ENCODE results near the gene PIK3R5. TPM values are rescaled to one million over a fixed set of nuclear protein-coding genes. Genes with fewer than 3 reads are reported as not detected.

PIK3R5 gene
- total RNA-seq, 2 experiments from 2014 or later, result 46.7 to 50.4 TPM

DNA sequence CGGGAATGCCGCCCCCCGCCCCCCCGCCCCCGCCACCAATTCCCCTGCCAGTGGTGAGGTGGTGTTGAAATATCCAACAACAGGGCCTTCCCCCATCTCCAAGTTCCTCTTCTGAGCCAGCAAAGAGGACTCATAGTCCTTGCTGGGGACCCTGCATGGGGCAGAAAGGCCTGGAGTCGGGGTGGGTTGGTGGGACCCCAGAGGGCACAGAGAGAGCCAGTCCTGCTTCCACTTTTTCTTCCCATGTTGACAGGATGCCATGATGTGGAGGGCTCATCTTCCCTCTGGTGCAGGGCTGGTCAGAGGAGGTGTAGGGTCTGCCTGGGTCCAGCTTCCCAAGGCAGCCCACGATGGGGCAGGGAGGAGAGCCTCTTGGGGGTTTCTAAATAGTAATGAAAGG, 49.0 kb downstream of the PIK3R5 start:
- intact Hi-C loops (cut with micrococcal nuclease), result no loop called here
- DNase-seq (no peak), ATAC-seq (no peak)
- peaks cover 44% of the 10 kb centered on the region for H3K4me1 Mint-ChIP-seq (ENCODE audit: low read depth)
- H3K27me3 Mint-ChIP-seq, result no peaks in the 10 kb centered on the region
- POLR2A ChIA-PET, result interaction anchor here (1.1 to 4.8 kb wide), 6 partner anchors 9 to 84 kb away, joined by 3 to 38 read pairs (median 5); no protein-coding TSS in a partner anchor
- CTCF ChIA-PET, result interaction anchor here (2.4 kb wide), 1 partner anchor 21 kb away, joined by 8 read pairs; no protein-coding TSS in a partner anchor
- peak overlapping the region; percentile 76 for H3K27ac Mint-ChIP-seq
- peaks cover 41% of the 10 kb centered on the region for H3K36me3 Mint-ChIP-seq (ENCODE audit: low read depth)
- peaks cover 16% of the 10 kb centered on the region for H3K9me3 Mint-ChIP-seq
- TF ChIP-seq CTCF (IDR thresholded peaks at IDR 0.05), result no peak
- no peak overlapping the region for H3K4me3 Mint-ChIP-seq

DNA sequence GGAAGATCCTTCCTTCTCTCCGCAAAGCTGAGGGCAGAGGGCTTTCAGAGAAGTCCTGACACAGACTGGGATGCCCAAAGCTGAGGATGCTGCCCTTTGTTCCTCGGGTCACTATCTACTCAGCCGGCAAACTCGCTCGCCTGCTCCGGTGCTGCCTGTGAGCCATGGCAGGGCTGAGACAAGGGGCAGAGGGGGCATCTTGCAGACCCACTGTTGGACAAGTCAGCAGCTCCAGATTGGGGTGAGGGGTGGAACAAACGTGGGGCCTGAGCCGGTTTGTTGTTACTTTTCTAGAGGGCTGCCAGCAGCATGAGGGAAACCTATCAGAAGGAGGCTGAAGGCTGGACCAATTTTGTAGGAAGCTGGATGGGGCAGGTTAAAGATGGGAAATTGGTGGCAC, 51.0 kb downstream of the PIK3R5 start:
- Mint-ChIP-seq H3K9me3 (peaks cover 15% of the 10 kb centered on the region), H3K36me3 (ENCODE audit: low read depth) (peaks cover 40% of the 10 kb centered on the region), H3K27me3 (no peaks in the 10 kb centered on the region), H3K4me3 (no peak overlapping the region), H3K27ac (no peak overlapping the region), H3K4me1 (ENCODE audit: low read depth) (peaks cover 37% of the 10 kb centered on the region)
- intact Hi-C loops (cut with micrococcal nuclease), result no loop called here
- no peak for ATAC-seq
- TF ChIP-seq CTCF (IDR thresholded peaks at IDR 0.05), result no peak
- no peak for DNase-seq
- ChIA-PET POLR2A (interaction anchor here (1.0 to 4.8 kb wide), 2 partner anchors 12 to 14 kb away, joined by 3 to 38 read pairs; no protein-coding TSS in a partner anchor), CTCF (interaction anchor here (2.4 to 3.0 kb wide), 2 partner anchors 19 to 84 kb away, joined by 8 to 9 read pairs; no protein-coding TSS in a partner anchor)

DNA sequence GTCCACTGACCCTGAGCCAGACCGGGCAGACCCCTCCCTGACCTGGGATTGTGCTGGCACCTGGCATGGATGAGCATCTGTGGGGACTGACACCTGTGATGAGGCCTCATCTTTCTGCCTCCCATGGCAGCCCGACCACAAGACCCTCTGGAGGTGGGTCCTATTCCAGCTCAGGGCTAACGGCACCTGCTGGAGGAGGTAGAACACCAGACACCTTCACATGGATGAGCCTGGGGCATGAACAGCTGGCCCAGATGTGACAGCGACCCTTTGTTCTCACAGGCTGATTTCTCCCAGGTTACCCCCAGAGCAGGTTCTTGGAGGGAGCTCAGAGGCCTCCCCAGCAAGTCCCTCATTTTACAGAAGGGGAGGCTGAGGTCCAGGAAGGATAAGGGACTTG, 51.6 kb downstream of the PIK3R5 start:
- no peak overlapping the region for H3K4me3 Mint-ChIP-seq
- H3K27ac Mint-ChIP-seq, result no peak overlapping the region
- intact Hi-C loops (cut with micrococcal nuclease), result no loop called here
- POLR2A ChIA-PET, result interaction anchor here (0.6 to 4.8 kb wide), 3 partner anchors 13 to 58 kb away, joined by 3 to 38 read pairs (median 3); no protein-coding TSS in a partner anchor
- no peak for TF ChIP-seq CTCF (IDR thresholded peaks at IDR 0.05)
- H3K9me3 Mint-ChIP-seq, result peaks cover 11% of the 10 kb centered on the region
- CTCF ChIA-PET, result interaction anchor here (1.2 to 3.0 kb wide), 3 partner anchors 19 to 84 kb away, joined by 3 to 9 read pairs (median 4); no protein-coding TSS in a partner anchor
- peaks cover 36% of the 10 kb centered on the region for H3K36me3 Mint-ChIP-seq (ENCODE audit: low read depth)
- no peak for DNase-seq
- peaks cover 30% of the 10 kb centered on the region for H3K4me1 Mint-ChIP-seq (ENCODE audit: low read depth)
- no peak for ATAC-seq
- H3K27me3 Mint-ChIP-seq, result no peaks in the 10 kb centered on the region

- DNase-seq, result no peak
- Mint-ChIP-seq H3K27me3 (no peaks in the 10 kb centered on the region), H3K4me3 (no peak overlapping the region), H3K4me1 (ENCODE audit: low read depth) (peaks cover 29% of the 10 kb centered on the region), H3K9me3 (peaks cover 8% of the 10 kb centered on the region), H3K36me3 (ENCODE audit: low read depth) (peaks cover 36% of the 10 kb centered on the region), H3K27ac (peak overlapping the region; percentile 32)
- no peak for TF ChIP-seq CTCF (IDR thresholded peaks at IDR 0.05)
- ChIA-PET CTCF (interaction anchor here (1.2 to 3.0 kb wide), 4 partner anchors 12 to 85 kb away, joined by 3 to 9 read pairs (median 4); no protein-coding TSS in a partner anchor), POLR2A (interaction anchor here (0.9 to 4.8 kb wide), 5 partner anchors 9 to 29 kb away, joined by 3 to 38 read pairs (median 3); no protein-coding TSS in a partner anchor)
- no peak for ATAC-seq
- intact Hi-C loops (cut with micrococcal nuclease), result no loop called here
Measured at GRCh38 chr17:8913091-8913490, 52.4 kb downstream of the PIK3R5 start.
